Small intestine (tissue), 7 donors: ENCODE data around the gene NR2C2. TPM values are rescaled to one million over a fixed set of nuclear protein-coding genes. Genes with fewer than 3 reads are reported as not detected.

Experiments used
- DNase-seq, 2 donors: peaks; one replicate each; pipeline versions ENCODE4 v3.0.0 to v3.0.0-alpha.2; 2013
- FAIRE-seq: peaks from 2 replicates; lab custom pipeline; 2012; peaks lifted over from hg19 to GRCh38; lab: Jason Lieb, UNC
- H3K27ac ChIP-seq, 3 donors: one replicate each; pipeline ENCODE4 v1.5.1; 2013; ENCODE audit warnings: low read length in 2 of 3, mild to moderate bottlenecking in 2 of 3, control low read depth in 1 of 3, inconsistent platforms in 1 of 3, low read depth in 1 of 3, moderate library complexity in 1 of 3
- H3K27me3 ChIP-seq, 3 donors: one replicate each; pipeline ENCODE4 v1.6.1; 2013; ENCODE audit warnings: low read length in 3 of 3, inconsistent platforms in 1 of 3; ENCODE audit not compliant: control insufficient read depth in 3 of 3, insufficient read depth in 3 of 3
- H3K36me3 ChIP-seq, 3 donors: one replicate each; pipeline ENCODE4 v1.6.1; 2013; ENCODE audit warnings: low read length in 3 of 3, inconsistent platforms in 1 of 3, low read depth in 1 of 3, mild to moderate bottlenecking in 1 of 3, moderate library complexity in 1 of 3; ENCODE audit not compliant: control insufficient read depth in 3 of 3, insufficient read depth in 2 of 3
- H3K4me1 ChIP-seq, 3 donors: one replicate each; pipeline ENCODE4 v1.6.1; 2013; ENCODE audit warnings: low read length in 2 of 3, inconsistent platforms in 1 of 3, low read depth in 1 of 3, mild to moderate bottlenecking in 1 of 3, moderate library complexity in 1 of 3; ENCODE audit not compliant: control insufficient read depth in 3 of 3, insufficient read depth in 2 of 3
- H3K4me3 ChIP-seq, 3 donors: one replicate each; pipeline ENCODE4 v1.5.1; 2013; ENCODE audit warnings: low read length in 3 of 3, control low read depth in 1 of 3, inconsistent platforms in 1 of 3, low read depth in 1 of 3, mild to moderate bottlenecking in 1 of 3, moderate library complexity in 1 of 3
- H3K9me3 ChIP-seq, 2 donors: one replicate each; pipeline ENCODE4 v1.6.1; 2013; ENCODE audit warnings: low read depth in 1 of 2, low read length in 1 of 2; ENCODE audit not compliant: control insufficient read depth in 2 of 2, insufficient read depth in 1 of 2
- WGBS, 3 donors: extraction: QIAGEN DNeasy Blood & Tissue Kit; methylation state at CpG; one replicate each; pipeline ENCODE4 v1.1.7; 2013; 5-methylcytosine and 5-hydroxymethylcytosine counted together
- polyA plus RNA-seq, 4 donors: library from polyadenylated mRNA; stranded (reverse) in 3 of 4; unstranded in 1 of 4; fragments of 200-250 nt in 3 of 4; fragments of 120-200 nt in 1 of 4; gene quantifications; one replicate each; pipeline versions ENCODE4 v1.2.1 to v1.2.3, GENCODE V29; 2013
- donor health status: healthy with polysubstance abuse.
- donor health status: control.
- donor health status: control.
- donor health status: Bipolar disorder and iron deficiency.
- donor health status: healthy.

The NR2C2 gene
- polyA plus RNA-seq, 4 donors, result 7.8 to 40.4 (median 10.1) TPM

- Histone ChIP-seq H3K9me3 (peaks cover 0 to 3% of the 10 kb centered on the region in 2 donors), H3K4me1 (no peaks in the 10 kb centered on the region), H3K27me3 (no peaks in the 10 kb centered on the region), H3K36me3 (peaks cover 6 to 65% (median 23%) of the 10 kb centered on the region in 3 donors), H3K4me3 (no peak overlapping the region), H3K27ac (no peak overlapping the region)
- FAIRE-seq, result no peak
- DNase-seq, result peak in 1 of 2 donors; percentile 46
- 72 to 88% (median 77%) methylated on average over 8 of the region's 8 CpGs for WGBS, 3 donors
Measured at GRCh38 chr3:15055019-15055557, 107.7 kb downstream of the NR2C2 start.

GRCh38 chr3:15056676-15057404 is 109.5 kb downstream of the NR2C2 start:
- Histone ChIP-seq H3K27ac (no peak overlapping the region), H3K27me3 (no peaks in the 10 kb centered on the region), H3K9me3 (peaks cover 0 to 3% of the 10 kb centered on the region in 2 donors), H3K4me1 (no peaks in the 10 kb centered on the region), H3K36me3 (peaks cover 6 to 55% (median 18%) of the 10 kb centered on the region in 3 donors), H3K4me3 (no peak overlapping the region)
- 92 to 96% (median 95%) methylated on average over 19 of the region's 19 CpGs for WGBS, 3 donors
- DNase-seq (no peak), FAIRE-seq (no peak)

GRCh38 chr3:15060029-15060428 is 112.6 kb downstream of the NR2C2 start:
- 94 to 95% (median 95%) methylated on average over 3 of the region's 3 CpGs for WGBS, 3 donors
- Histone ChIP-seq H3K27me3 (no peaks in the 10 kb centered on the region), H3K27ac (no peak overlapping the region), H3K4me1 (peaks cover 0 to 11% (median 8%) of the 10 kb centered on the region in 3 donors), H3K4me3 (no peak overlapping the region), H3K9me3 (no peaks in the 10 kb centered on the region), H3K36me3 (peaks cover 0 to 41% (median 18%) of the 10 kb centered on the region in 3 donors)
- FAIRE-seq, result no peak
- no peak for DNase-seq

- peak overlapping the region in 2 of 3 donors; percentile 78 to 87 for H3K4me3 ChIP-seq
- no peaks in the 10 kb centered on the region for H3K9me3 ChIP-seq
- peak overlapping the region; percentile 64 to 82 (median 75) for H3K27ac ChIP-seq
- H3K4me1 ChIP-seq, result peaks cover 0 to 11% (median 8%) of the 10 kb centered on the region in 3 donors
- FAIRE-seq, result no peak
- WGBS, 3 donors, result 22 to 61% (median 53%) methylated on average over 4 of the region's 4 CpGs
- peak; percentile 38 to 52 for DNase-seq
- H3K27me3 ChIP-seq, result no peaks in the 10 kb centered on the region
- peaks cover 0 to 23% (median 7%) of the 10 kb centered on the region in 3 donors for H3K36me3 ChIP-seq
Measured at GRCh38 chr3:15063238-15063637, 115.9 kb downstream of the NR2C2 start.

- Histone ChIP-seq H3K36me3 (peaks cover 0 to 17% (median 4%) of the 10 kb centered on the region in 3 donors), H3K9me3 (no peaks in the 10 kb centered on the region), H3K4me3 (peak overlapping the region; percentile 71 to 87 (median 78)), H3K27ac (peak overlapping the region; percentile 75 to 90 (median 82)), H3K27me3 (no peaks in the 10 kb centered on the region), H3K4me1 (peaks cover 0 to 11% (median 8%) of the 10 kb centered on the region in 3 donors)
- DNase-seq (peak; percentile 26 to 47), FAIRE-seq (no peak)
- WGBS, 3 donors, result 17 to 69% (median 43%) methylated on average over 13 of the region's 13 CpGs
Measured at GRCh38 chr3:15063656-15064286, 116.4 kb downstream of the NR2C2 start.

- no peak for FAIRE-seq
Measured at GRCh38 chr3:15064299-15064834, 117.0 kb downstream of the NR2C2 start.

GRCh38 chr3:15064835-15065549 is 117.6 kb downstream of the NR2C2 start, which contains the start of gene MRPS25:
Gene MRPS25, minus strand, starts transcription at chr3:15065315. Its CDS starts 121 bp downstream, at chr3:15065194.
- DNase-seq (peak; percentile 91 to 95), FAIRE-seq (no peak)
- Histone ChIP-seq H3K27me3 (no peaks in the 10 kb centered on the region), H3K36me3 (peaks cover 0 to 9% (median 0%) of the 10 kb centered on the region in 3 donors), H3K4me3 (peak within 1 kb of the TSS; percentile 71 to 87 (median 78)), H3K4me1 (peaks cover 0 to 11% (median 8%) of the 10 kb centered on the region in 3 donors), H3K27ac (peak within 1 kb of the TSS; percentile 75 to 90 (median 82)), H3K9me3 (no peaks in the 10 kb centered on the region)
- WGBS, 3 donors, result 0% methylated on average over 68 to 69 of the region's 69 CpGs

More at GRCh38 chr3:15064299-15064834, 117.0 kb downstream of the NR2C2 start:
- Histone ChIP-seq H3K27me3 (no peaks in the 10 kb centered on the region), H3K9me3 (no peaks in the 10 kb centered on the region), H3K4me3 (peak overlapping the region; percentile 71 to 87 (median 78)), H3K27ac (peak overlapping the region; percentile 75 to 90 (median 82)), H3K36me3 (peaks cover 0 to 11% (median 0%) of the 10 kb centered on the region in 3 donors), H3K4me1 (peaks cover 0 to 11% (median 8%) of the 10 kb centered on the region in 3 donors)
- DNase-seq, result peak; percentile 40 to 44
- WGBS, 3 donors, result 0 to 1% (median 1%) methylated on average over 22 to 25 of the region's 25 CpGs
